H1 (cell line): ENCODE data around the gene ERGIC3. TPM values are rescaled to one million over a fixed set of nuclear protein-coding genes. Genes with fewer than 3 reads are reported as not detected.

Experiments used
- CTCF ChIA-PET: fragments of 300-600 bp; sonication (Branson Sonifier 250); formaldehyde crosslinking; loops from one replicate; lab custom pipeline; 2021; ENCODE audit not compliant: partially characterized antibody; lab: Charles Lee
- POLR2A ChIA-PET: fragments of 300-600 bp; sonication (Branson Sonifier 250); formaldehyde crosslinking; loops from one replicate; lab custom pipeline; 2021; ENCODE audit warnings: inconsistent platforms; ENCODE audit not compliant: partially characterized antibody; lab: Charles Lee
- DNase-seq, 2 experiments: peaks; one replicate each; pipeline versions ENCODE4 v3.0.0 to v3.0.0-alpha.2; 2010 to 2022; ENCODE audit warnings: low spot score in 2 of 2, low read depth in 1 of 2, mixed read lengths in 1 of 2
- FAIRE-seq: peaks from 2 replicates; lab custom pipeline; 2011; peaks lifted over from hg19 to GRCh38; lab: Jason Lieb, UNC
- H2AFZ ChIP-seq: 2 replicates; pipeline ENCODE4 v1.8.1; 2012; ENCODE audit warnings: low read length, inconsistent platforms
- H2AK5ac ChIP-seq: 2 replicates; pipeline ENCODE4 v1.6.1; 2013; ENCODE audit warnings: low read depth, low read length
- H2BK120ac ChIP-seq: replicated peaks from 2 replicates; pipeline ENCODE3; 2013; ENCODE audit warnings: low read depth, low read length, inconsistent platforms
- H2BK12ac ChIP-seq: 2 replicates; pipeline ENCODE4 v1.6.1; 2013; ENCODE audit warnings: low read depth, low read length
- H2BK15ac ChIP-seq: 2 replicates; pipeline ENCODE4 v1.6.1; 2013; ENCODE audit warnings: low read length
- H2BK20ac ChIP-seq: 2 replicates; pipeline ENCODE4 v1.6.1; 2013; ENCODE audit warnings: low read length
- H2BK5ac ChIP-seq: 2 replicates; pipeline ENCODE4 v1.6.1; 2013; ENCODE audit warnings: low read depth, low read length
- H3K14ac ChIP-seq: 2 replicates; pipeline ENCODE4 v1.6.1; 2013; ENCODE audit warnings: inconsistent platforms; ENCODE audit not compliant: insufficient read length
- H3K18ac ChIP-seq: 2 replicates; pipeline ENCODE4 v1.6.1; 2013; ENCODE audit warnings: low read length; ENCODE audit errors: extremely low read depth
- H3K23ac ChIP-seq: 2 replicates; pipeline ENCODE4 v1.6.1; 2013; ENCODE audit warnings: inconsistent platforms; ENCODE audit not compliant: insufficient read length
- H3K23me2 ChIP-seq: 2 replicates; pipeline ENCODE4 v1.6.1; 2013; ENCODE audit warnings: low read depth, low read length
- H3K27ac ChIP-seq: 2 replicates; pipeline ENCODE4 v1.6.1; 2011; ENCODE audit warnings: low read depth, low read length, inconsistent platforms
- H3K27me3 ChIP-seq, 4 experiments: replicated peaks in 1 of 4; 1 replicate in 1 of 4; 2 replicates in 3 of 4; pipeline versions ENCODE4 v1.6.1 to v1.8.1; 2011 to 2013; ENCODE audit warnings: low read length in 3 of 4, mild to moderate bottlenecking in 3 of 4, inconsistent platforms in 2 of 4, mixed read lengths in 2 of 4, moderate library complexity in 1 of 4; ENCODE audit not compliant: control insufficient read depth in 3 of 4, insufficient read depth in 3 of 4; ENCODE audit errors: extremely low read depth in 1 of 4
- H3K36me3 ChIP-seq, 4 experiments: 2 replicates each; pipeline versions ENCODE4 v1.6.1 to v1.8.1; 2011 to 2013; ENCODE audit warnings: mild to moderate bottlenecking in 4 of 4, low read length in 3 of 4, moderate library complexity in 2 of 4, control low read depth in 1 of 4, inconsistent platforms in 1 of 4; ENCODE audit not compliant: insufficient read depth in 4 of 4, control insufficient read depth in 2 of 4
- H3K4ac ChIP-seq: replicated peaks from 2 replicates; pipeline ENCODE3; 2013; ENCODE audit warnings: low read length, low read depth, mixed read lengths, inconsistent platforms; ENCODE audit not compliant: insufficient read length
- H3K4me1 ChIP-seq, 4 experiments: replicated peaks in 1 of 4; 1 replicate in 1 of 4; 2 replicates in 3 of 4; pipeline versions ENCODE4 v1.6.1 to v1.8.1; 2011 to 2013; ENCODE audit warnings: low read length in 3 of 4, inconsistent platforms in 2 of 4, mixed read lengths in 1 of 4; ENCODE audit not compliant: insufficient read depth in 4 of 4, control insufficient read depth in 3 of 4
- H3K4me2 ChIP-seq, 2 experiments: 2 replicates each; pipeline versions ENCODE4 v1.6.1 to v1.8.1; 2011 to 2013; ENCODE audit warnings: low read depth in 2 of 2, low read length in 2 of 2, control low read depth in 1 of 2, inconsistent platforms in 1 of 2, mild to moderate bottlenecking in 1 of 2; ENCODE audit not compliant: insufficient read depth in 1 of 2
- H3K4me3 ChIP-seq, 4 experiments: fragments of 200-600, 300-600 bp in 1 of 4; sonication (generic), shearing (Covaris generic), sonication (Bioruptor Twin) in 1 of 4; 2 replicates each; pipeline versions ENCODE4 v1.5.1 to v1.8.1; 2011 to 2016; ENCODE audit warnings: low read length in 4 of 4, low read depth in 3 of 4, control low read depth in 2 of 4, inconsistent platforms in 2 of 4, mild to moderate bottlenecking in 2 of 4, mixed read lengths in 1 of 4, moderate library complexity in 1 of 4; ENCODE audit not compliant: insufficient read depth in 2 of 4; ENCODE audit errors: extremely low read depth in 1 of 4
- H3K56ac ChIP-seq: replicated peaks from 2 replicates; pipeline ENCODE3; 2013; ENCODE audit warnings: low read depth, mild to moderate bottlenecking, mixed read lengths, low read length, inconsistent platforms; ENCODE audit not compliant: insufficient read length
- H3K79me1 ChIP-seq: 2 replicates; pipeline ENCODE4 v1.6.1; 2013; ENCODE audit warnings: low read depth, low read length, control low read depth
- H3K79me2 ChIP-seq, 2 experiments: 2 replicates each; pipeline versions ENCODE4 v1.6.1 to v1.8.1; 2012 to 2013; ENCODE audit warnings: low read length in 2 of 2, mild to moderate bottlenecking in 2 of 2, inconsistent platforms in 1 of 2; ENCODE audit not compliant: insufficient read depth in 2 of 2, control insufficient read depth in 1 of 2
- H3K9ac ChIP-seq, 4 experiments: replicated peaks in 1 of 4; 1 replicate in 1 of 4; 2 replicates in 3 of 4; pipeline versions ENCODE4 v1.6.1 to v1.8.1; 2011 to 2013; ENCODE audit warnings: low read depth in 3 of 4, low read length in 3 of 4, control low read depth in 2 of 4, mild to moderate bottlenecking in 2 of 4, moderate library complexity in 2 of 4, inconsistent platforms in 1 of 4; ENCODE audit errors: extremely low read depth in 1 of 4
- H3K9me3 ChIP-seq, 2 experiments: 2 replicates each; pipeline versions ENCODE4 v1.6.1 to v1.8.1; 2012 to 2013; ENCODE audit warnings: mild to moderate bottlenecking in 2 of 2, moderate library complexity in 2 of 2, control low read depth in 1 of 2, inconsistent platforms in 1 of 2, low read depth in 1 of 2, low read length in 1 of 2, mixed read lengths in 1 of 2; ENCODE audit not compliant: insufficient read depth in 2 of 2
- H4K20me1 ChIP-seq, 2 experiments: replicated peaks in 1 of 2; 2 replicates each; pipeline versions ENCODE3 to v1.8.1; 2011 to 2013; ENCODE audit warnings: inconsistent platforms in 2 of 2, low read length in 2 of 2, mild to moderate bottlenecking in 1 of 2; ENCODE audit not compliant: insufficient read depth in 2 of 2, control insufficient read depth in 1 of 2
- H4K5ac ChIP-seq: 2 replicates; pipeline ENCODE4 v1.6.1; 2013; ENCODE audit warnings: low read length, low read depth, mixed read lengths, inconsistent platforms; ENCODE audit not compliant: insufficient read length
- H4K8ac ChIP-seq: 2 replicates; pipeline ENCODE4 v1.8.0; 2013; ENCODE audit warnings: mild to moderate bottlenecking, moderate library complexity, low read length, inconsistent platforms; ENCODE audit not compliant: insufficient read depth; ENCODE audit errors: extremely low read depth
- H4K91ac ChIP-seq: replicated peaks from 2 replicates; pipeline ENCODE3; 2013; ENCODE audit warnings: low read length, mixed read lengths, inconsistent platforms; ENCODE audit not compliant: insufficient read length
- BACH1 ChIP-seq: IDR thresholded peaks from 2 replicates; pipeline ENCODE4 v1.6.1; 2012; ENCODE audit warnings: low read length, improper control_type of control experiment
- JUND ChIP-seq: IDR thresholded peaks from 2 replicates; pipeline ENCODE4 v1.6.1; 2011; ENCODE audit warnings: mild to moderate bottlenecking, improper control_type of control experiment, low read length
- POU5F1 ChIP-seq: IDR thresholded peaks from 2 replicates; pipeline ENCODE4 v1.6.1; 2011; ENCODE audit warnings: low read depth, mild to moderate bottlenecking, low read length, moderate library complexity
- RNF2 ChIP-seq: fragments of 200-900, 300-1000 bp; sonication (generic); IDR thresholded peaks from 2 replicates; pipeline ENCODE4 v1.7.1; 2016; ENCODE audit warnings: borderline replicate concordance, low read depth, mild to moderate bottlenecking, antibody characterized with exemption, low read length; ENCODE audit not compliant: poor library complexity, severe bottlenecking; ENCODE audit errors: missing control alignments
- SP4 ChIP-seq: IDR thresholded peaks from 2 replicates; pipeline ENCODE4 v1.6.1; 2012; ENCODE audit warnings: low read length, inconsistent platforms
- TAF7 ChIP-seq: optimal IDR thresholded peaks from 2 replicates; pipeline ENCODE3; 2011; ENCODE audit warnings: low read depth, mild to moderate bottlenecking, inconsistent platforms, low read length, moderate library complexity, borderline replicate concordance
- WGBS, 2 experiments: shearing (Covaris generic) in 1 of 2; methylation state at CpG; one replicate each; pipeline versions ENCODE4 v1.1.6 to v1.1.7; 2013 to 2015; ENCODE audit warnings: low lambda C conversion rate in 2 of 2, mixed read lengths in 2 of 2, inconsistent platforms in 1 of 2, low coverage in 1 of 2, missing lambda C conversion rate in 1 of 2; ENCODE audit not compliant: insufficient replicate concordance in 2 of 2, insufficient coverage in 1 of 2, insufficient read length in 1 of 2; ENCODE audit errors: extremely low coverage in 1 of 2, missing lambda C conversion rate in 1 of 2; 5-methylcytosine and 5-hydroxymethylcytosine counted together
- polyA plus RNA-seq, 7 experiments: library from polyadenylated mRNA; depleted of rRNA in 3 of 7; stranded (reverse) in 5 of 7; unstranded in 2 of 7; fragments of >200 nt in 5 of 7; fragments of 200-250 nt in 2 of 7; gene quantifications; 1 replicate in 5 of 7; 2 replicates in 1 of 7; 4 replicates in 1 of 7; pipeline versions ENCODE4 v1.2.1 to v1.2.3, GENCODE V29; 2011 to 2013; ENCODE audit warnings: missing spikeins in 2 of 7, mixed read lengths in 2 of 7
- total RNA-seq: library from RNA; stranded (reverse); fragmentation: NEBNext Ultra II Directional; extraction: Animal tissue kit (Norgen Biotek cat#: 25700); gene quantifications from 2 replicates; pipeline ENCODE4 v1.2.1, GENCODE V29; 2021

Gene ERGIC3
- total and polyA plus RNA-seq, 2 of the 8 experiments (the other 6 are each of a cell fraction or from before 2014, with no cell fraction given), result 178 to 341 TPM

DNA sequence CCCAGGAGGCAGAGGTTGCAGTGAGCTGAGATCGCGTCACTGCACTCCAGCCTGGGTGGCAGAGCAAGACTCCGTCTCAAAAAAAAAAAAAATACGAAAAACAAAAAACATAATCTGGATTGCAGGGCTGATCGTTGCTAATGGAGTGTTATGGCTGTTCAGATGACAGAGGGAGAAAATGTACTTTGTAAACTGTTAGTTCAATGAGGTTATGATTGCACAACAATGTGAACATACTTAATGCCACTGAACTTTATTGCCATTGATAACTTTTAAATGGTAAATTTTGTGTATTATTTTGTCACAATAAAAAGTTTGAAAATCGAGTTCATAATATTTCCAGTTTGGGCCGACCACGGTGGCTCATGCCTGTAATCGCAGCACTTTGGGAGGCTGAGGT lies 22.9 kb upstream of the ERGIC3 start:
- no peak for FAIRE-seq
- Histone ChIP-seq H3K27ac (no peak overlapping the region), H3K4me3 (no peak overlapping the region), H3K4me2 (no peak overlapping the region), H4K8ac (no peak overlapping the region), H4K91ac (no peak overlapping the region), H3K4ac (no peak overlapping the region), H2BK15ac (no peak overlapping the region), H3K23ac (no peak overlapping the region), H2BK12ac (no peak overlapping the region), H3K14ac (no peak overlapping the region), H3K36me3 (0 out of 8 replicates have a peak, but pooled peaks cover 0 to 1% (median 0%) of the 10 kb centered on the region in 4 experiments), H3K23me2 (no peaks in the 10 kb centered on the region), H3K79me1 (no peaks in the 10 kb centered on the region), H3K79me2 (no peaks in the 10 kb centered on the region), H3K56ac (no peak overlapping the region), H2BK5ac (no peak overlapping the region), H3K9ac (no peak overlapping the region), H3K9me3 (no peaks in the 10 kb centered on the region), H2BK20ac (no peak overlapping the region), H2BK120ac (no peak overlapping the region), H2AFZ (no peak overlapping the region), H3K4me1 (no peaks in the 10 kb centered on the region), H2AK5ac (no peak overlapping the region), H4K20me1 (peaks cover 0 to 5% of the 10 kb centered on the region in 2 experiments), H3K27me3 (no peaks in the 10 kb centered on the region), H3K18ac (no peak overlapping the region), H4K5ac (no peak overlapping the region)
- DNase-seq, result no peak
- TF ChIP-seq BACH1 (no peak), JUND (no peak), POU5F1 (no peak), SP4 (no peak), RNF2 (no peak), TAF7 (no peak)
- CTCF ChIA-PET, result interaction anchor here (0.9 to 2.6 kb wide), 4 partner anchors 8 to 212 kb away, joined by 3 to 10 read pairs (median 4); no protein-coding TSS in a partner anchor
- WGBS, 2 experiments, result 95% methylated on average over 9 of the region's 9 CpGs; no CpG with 5 or more reads in 1 of the 2 experiments
- POLR2A ChIA-PET, result interaction anchor here (0.7 kb wide), 1 partner anchor 223 kb away, joined by 3 read pairs; the partner anchor contains the start of gene RBM39
